Subcutaneous adipose tissue (tissue), 4 donors: Measurements from ENCODE around the gene APBB2. TPM values are rescaled to one million over a fixed set of nuclear protein-coding genes. Genes with fewer than 3 reads are reported as not detected.

Experiments
- CTCF ChIP-seq: fragments of 450-650 bp; IDR thresholded peaks from one replicate; pipeline ENCODE4 v1.5.1; 2016; ENCODE audit warnings: low read depth, mild to moderate bottlenecking, control low read depth, antibody characterized with exemption, moderate library complexity
- total RNA-seq, 4 donors: library from RNA; depleted of rRNA; stranded (reverse); fragments of >200 nt; gene quantifications; one replicate each; pipeline ENCODE4 v1.1.0, GENCODE V29; 2016

APBB2 gene
- total RNA-seq, 4 donors from 2014 or later: 55.6 to 181 (median 124) TPM

DNA sequence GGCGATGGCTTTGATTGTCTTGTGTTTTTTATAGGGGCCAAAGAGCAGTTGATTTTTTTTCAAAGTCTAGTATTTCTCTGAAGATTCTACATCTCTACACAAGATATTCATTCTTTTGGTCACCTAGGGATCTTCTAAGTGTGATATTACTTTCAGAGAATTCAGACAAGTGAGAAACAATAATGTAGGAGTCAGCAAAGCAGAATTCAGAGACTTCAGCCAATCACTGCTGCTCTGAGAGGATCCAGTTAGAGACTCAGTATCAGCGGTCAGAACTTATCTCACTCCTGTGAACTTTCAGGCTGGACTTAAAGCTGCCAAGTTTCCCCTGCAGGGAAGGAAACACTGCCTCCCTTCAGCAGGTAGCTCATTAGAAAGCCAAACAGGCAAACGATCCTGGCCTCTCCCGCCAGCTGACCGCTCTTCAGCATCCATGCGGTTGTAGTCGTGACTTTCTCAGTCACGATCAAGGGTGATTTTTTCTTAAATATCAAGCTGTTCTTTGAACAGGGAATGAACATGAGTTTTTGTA is 405.4 kb downstream of the APBB2 start:
- no peak for TF ChIP-seq CTCF

DNA sequence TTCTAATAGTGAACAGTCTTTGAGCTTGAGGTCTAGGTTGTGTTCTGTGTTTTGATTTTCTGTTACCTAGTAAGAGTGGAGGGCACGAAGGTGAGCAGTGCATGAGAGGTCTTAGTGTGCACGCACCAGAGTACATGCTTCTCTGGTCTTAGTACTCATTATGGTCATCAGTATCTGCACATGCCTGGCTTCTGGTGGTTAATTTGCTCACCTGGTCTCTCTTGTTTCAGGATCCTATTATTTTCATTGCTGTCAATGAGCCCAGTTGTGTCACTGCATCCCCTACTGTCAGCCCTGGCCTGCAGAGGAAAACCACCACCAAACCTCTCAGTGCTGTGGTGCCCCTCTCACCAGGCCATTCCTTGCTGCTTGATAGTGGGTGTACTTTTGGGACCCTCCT is 409.7 kb downstream of the APBB2 start:
- no peak for TF ChIP-seq CTCF

DNA sequence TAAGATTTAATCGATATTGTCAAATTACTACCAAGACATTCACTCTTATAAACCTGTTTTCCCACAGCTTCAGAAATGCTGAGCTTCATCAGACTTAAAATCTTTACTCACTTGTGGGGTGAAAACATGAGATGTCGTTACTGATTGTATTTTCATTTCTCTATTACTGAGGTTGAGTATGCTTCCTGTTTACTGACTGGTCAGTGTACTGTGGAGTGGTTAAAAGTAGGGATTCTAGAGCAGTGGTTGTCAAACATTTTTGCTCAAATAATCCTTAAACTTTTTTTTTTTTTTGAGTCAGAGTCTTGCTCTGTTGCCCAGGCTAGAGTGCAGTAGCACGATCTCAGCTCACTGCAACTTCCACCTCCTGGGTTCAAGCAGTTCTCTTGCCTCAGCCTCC is 414.3 kb downstream of the APBB2 start:
- no peak for TF ChIP-seq CTCF

- TF ChIP-seq CTCF: no peak
Observed at GRCh38 chr4:40789771-40790170, 424.6 kb downstream of the APBB2 start.

DNA sequence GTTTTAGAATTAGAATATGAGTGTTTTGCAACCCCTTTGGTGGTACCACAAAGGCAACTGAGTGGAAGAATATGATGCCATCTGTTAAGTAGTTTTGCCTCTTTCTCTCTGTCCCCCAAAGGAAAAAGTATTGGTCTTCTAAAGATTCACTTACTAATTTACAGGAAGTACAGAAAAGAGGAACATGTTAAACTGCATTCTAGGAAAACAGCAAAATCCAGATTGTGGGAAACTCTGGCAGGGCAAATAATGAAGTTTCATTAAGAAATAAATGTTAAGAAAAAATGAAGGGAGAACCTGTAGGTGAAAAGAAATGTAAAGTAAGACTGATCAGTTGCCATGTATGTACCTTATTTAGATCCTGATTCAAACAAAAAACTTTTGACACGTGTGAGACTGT is 425.3 kb downstream of the APBB2 start:
- no peak for TF ChIP-seq CTCF

- no peak for TF ChIP-seq CTCF
Observed at GRCh38 chr4:40788331-40788730, 426.0 kb downstream of the APBB2 start.

GRCh38 chr4:40785727-40786126 is 428.6 kb downstream of the APBB2 start:
- TF ChIP-seq CTCF: no peak
